PFSK-1 (cell line): ENCODE measurements around the gene ACTR5.

Experiments
- FOXP2 ChIP-seq: optimal IDR thresholded peaks from 2 replicates; pipeline ENCODE3; 2011; ENCODE audit warnings: borderline replicate concordance, control low read depth, inconsistent platforms; ENCODE audit not compliant: insufficient read depth; ENCODE audit errors: extremely low read length, extremely low read depth
- POLR2AphosphoS5 ChIP-seq: IDR thresholded peaks from 2 replicates; pipeline ENCODE4 v1.6.1; 2012; ENCODE audit warnings: low read depth, mild to moderate bottlenecking, control low read depth, low read length, moderate library complexity
- SIN3A ChIP-seq: IDR thresholded peaks from 2 replicates; pipeline ENCODE4 v1.6.1; 2012; ENCODE audit warnings: mild to moderate bottlenecking, low read length, moderate library complexity, borderline replicate concordance; ENCODE audit not compliant: insufficient read depth
- TAF1 ChIP-seq: IDR thresholded peaks from 2 replicates; pipeline ENCODE4 v1.6.1; 2012; ENCODE audit warnings: low read length, control low read depth, borderline replicate concordance; ENCODE audit not compliant: insufficient read depth
- TF ChIP-seq, protein P1 (sequence below), 2 experiments: IDR thresholded peaks; 2 replicates each; pipeline versions ENCODE4 v1.6.1 to v1.8.0; 2011 to 2012; ENCODE audit warnings: low read depth in 2 of 2, low read length in 2 of 2, control low read depth in 1 of 2, inconsistent platforms in 1 of 2, mild to moderate bottlenecking in 1 of 2, moderate library complexity in 1 of 2; ENCODE audit not compliant: insufficient read depth in 1 of 2

Gene ACTR5

GRCh38 chr20:38729767-38730166, 18.5 kb upstream of the ACTR5 start:
- TF ChIP-seq POLR2AphosphoS5 (no peak), SIN3A (no peak), FOXP2 (no peak)
- TF ChIP-seq, protein P1, sequence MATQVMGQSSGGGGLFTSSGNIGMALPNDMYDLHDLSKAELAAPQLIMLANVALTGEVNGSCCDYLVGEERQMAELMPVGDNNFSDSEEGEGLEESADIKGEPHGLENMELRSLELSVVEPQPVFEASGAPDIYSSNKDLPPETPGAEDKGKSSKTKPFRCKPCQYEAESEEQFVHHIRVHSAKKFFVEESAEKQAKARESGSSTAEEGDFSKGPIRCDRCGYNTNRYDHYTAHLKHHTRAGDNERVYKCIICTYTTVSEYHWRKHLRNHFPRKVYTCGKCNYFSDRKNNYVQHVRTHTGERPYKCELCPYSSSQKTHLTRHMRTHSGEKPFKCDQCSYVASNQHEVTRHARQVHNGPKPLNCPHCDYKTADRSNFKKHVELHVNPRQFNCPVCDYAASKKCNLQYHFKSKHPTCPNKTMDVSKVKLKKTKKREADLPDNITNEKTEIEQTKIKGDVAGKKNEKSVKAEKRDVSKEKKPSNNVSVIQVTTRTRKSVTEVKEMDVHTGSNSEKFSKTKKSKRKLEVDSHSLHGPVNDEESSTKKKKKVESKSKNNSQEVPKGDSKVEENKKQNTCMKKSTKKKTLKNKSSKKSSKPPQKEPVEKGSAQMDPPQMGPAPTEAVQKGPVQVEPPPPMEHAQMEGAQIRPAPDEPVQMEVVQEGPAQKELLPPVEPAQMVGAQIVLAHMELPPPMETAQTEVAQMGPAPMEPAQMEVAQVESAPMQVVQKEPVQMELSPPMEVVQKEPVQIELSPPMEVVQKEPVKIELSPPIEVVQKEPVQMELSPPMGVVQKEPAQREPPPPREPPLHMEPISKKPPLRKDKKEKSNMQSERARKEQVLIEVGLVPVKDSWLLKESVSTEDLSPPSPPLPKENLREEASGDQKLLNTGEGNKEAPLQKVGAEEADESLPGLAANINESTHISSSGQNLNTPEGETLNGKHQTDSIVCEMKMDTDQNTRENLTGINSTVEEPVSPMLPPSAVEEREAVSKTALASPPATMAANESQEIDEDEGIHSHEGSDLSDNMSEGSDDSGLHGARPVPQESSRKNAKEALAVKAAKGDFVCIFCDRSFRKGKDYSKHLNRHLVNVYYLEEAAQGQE (IDR thresholded peaks at IDR 0.05; ENCODE audit: insufficient read depth in 1 of 2, low read depth in 2 of 2, low read length in 2 of 2), result no peak

GRCh38 chr20:38730167-38730988, 17.9 kb upstream of the ACTR5 start:
- TF ChIP-seq SIN3A (no peak), TAF1 (no peak), FOXP2 (no peak), POLR2AphosphoS5 (no peak)
- TF ChIP-seq, protein P1 (IDR thresholded peaks at IDR 0.05; ENCODE audit: insufficient read depth in 1 of 2, low read depth in 2 of 2, low read length in 2 of 2), result no peak

DNA sequence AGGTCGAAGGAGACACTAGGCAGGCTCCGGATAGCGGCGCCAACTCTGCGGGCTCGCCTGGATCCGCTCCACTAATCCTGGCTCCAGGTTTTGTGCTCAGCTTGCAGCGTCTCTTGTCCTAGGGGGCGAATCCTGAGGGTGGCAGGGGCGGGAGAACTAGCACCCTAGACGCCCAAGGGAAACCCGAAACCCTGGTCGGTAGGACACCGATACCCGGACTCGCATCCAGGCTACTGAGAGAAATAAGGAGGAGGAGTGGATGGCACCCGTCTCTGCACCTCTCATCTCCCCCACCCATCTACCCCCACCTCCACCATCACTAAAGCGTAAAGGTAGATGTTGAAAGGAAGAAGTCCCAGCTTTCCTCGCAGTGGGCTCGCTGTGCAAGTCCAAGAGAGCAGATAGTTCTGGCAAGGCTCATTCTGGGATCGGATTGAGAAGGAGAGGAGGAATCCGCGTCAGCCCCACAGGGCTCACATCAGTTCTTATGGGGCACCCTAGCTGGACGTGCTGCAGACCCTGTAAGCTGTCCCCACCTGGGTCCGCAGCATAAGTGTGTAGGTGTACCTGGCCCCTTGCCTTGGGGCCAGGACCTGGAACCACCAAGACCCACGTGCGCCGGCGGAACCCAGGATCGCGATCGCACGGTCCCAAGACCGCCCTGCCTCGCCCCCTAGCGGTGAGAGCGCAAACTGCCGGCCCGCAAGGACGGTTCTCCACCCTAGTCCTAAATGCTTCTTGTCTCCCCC, 17.1 kb upstream of the ACTR5 start:
- TF ChIP-seq, protein P1 (IDR thresholded peaks at IDR 0.05; ENCODE audit: insufficient read depth in 1 of 2, low read depth in 2 of 2, low read length in 2 of 2), result no peak
- no peak for TF ChIP-seq SIN3A
- TF ChIP-seq TAF1, result no peak
- TF ChIP-seq FOXP2, result no peak
- no peak for TF ChIP-seq POLR2AphosphoS5

GRCh38 chr20:38731738-38732113, 16.5 kb upstream of the ACTR5 start:
- TF ChIP-seq TAF1 (no peak), SIN3A (no peak), FOXP2 (no peak), POLR2AphosphoS5 (no peak)
- TF ChIP-seq, protein P1 (IDR thresholded peaks at IDR 0.05; ENCODE audit: insufficient read depth in 1 of 2, low read depth in 2 of 2, low read length in 2 of 2), result no peak
